Measurements from ENCODE around the gene LIX1L. TPM values are rescaled to one million over a fixed set of nuclear protein-coding genes. Genes with fewer than 3 reads are reported as not detected.

Gene LIX1L
- total RNA-seq, 1 experiment from 2014 or later = 39.2 TPM

- peak; percentile 84 for DNase-seq (ENCODE audit: low read depth)
Measured at GRCh38 chr1:145963265-145964019, 5.6 kb upstream of the LIX1L start.

DNA sequence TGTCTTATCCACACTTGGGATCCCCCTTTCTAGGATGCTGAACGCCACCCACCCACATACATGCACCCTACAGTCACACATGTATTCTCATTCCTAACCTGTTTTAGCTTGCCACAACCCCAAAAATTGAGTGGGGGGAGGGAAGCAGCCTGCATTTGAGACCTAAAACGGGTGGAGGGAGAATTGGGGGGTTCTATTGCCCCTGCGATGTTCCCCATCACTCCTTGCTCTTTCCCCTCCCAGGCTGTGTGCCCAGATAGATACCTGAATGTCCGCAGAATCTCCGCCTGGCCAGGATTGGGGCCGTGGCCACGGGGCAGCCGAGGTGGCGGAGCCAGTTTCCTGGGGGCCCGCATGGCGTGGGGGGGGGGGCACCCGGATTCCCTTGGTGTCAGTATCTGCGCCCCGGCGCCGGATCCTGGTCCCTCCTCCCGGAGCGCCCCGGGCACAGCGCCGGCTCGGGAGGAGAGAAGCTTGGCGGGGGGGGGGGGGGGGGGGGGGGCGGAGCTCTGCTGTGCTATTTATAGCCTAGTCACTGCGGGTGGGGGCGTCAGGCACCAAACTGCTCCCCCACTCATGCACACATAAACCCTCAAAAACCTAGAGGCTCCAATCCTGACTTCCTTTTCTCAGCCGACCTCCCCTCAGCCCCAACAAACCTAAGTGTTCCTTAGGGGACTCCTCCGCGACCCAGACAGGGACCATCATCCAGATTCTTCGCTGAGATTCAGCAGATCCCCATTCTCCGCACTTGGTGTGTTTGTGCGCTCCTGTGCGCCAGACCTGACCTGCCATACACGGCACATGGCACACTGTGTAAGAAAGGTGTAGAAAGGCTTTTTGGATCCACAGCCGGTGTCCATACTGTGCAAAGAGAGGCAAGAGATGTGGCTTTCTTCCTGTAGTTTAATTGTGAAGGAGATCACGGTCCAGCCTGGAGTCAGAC is 4.6 kb upstream of the LIX1L start:
- DNase-seq (ENCODE audit: low read depth) = peak; percentile 43

- peak; percentile 42 for DNase-seq (ENCODE audit: low read depth)
Measured at GRCh38 chr1:145961425-145962156, 3.8 kb upstream of the LIX1L start.

- no peak for DNase-seq (ENCODE audit: low read depth)
Measured at GRCh38 chr1:145961109-145961424, 3.2 kb upstream of the LIX1L start.

- DNase-seq (ENCODE audit: low read depth) = peak; percentile 59
Measured at GRCh38 chr1:145960468-145961108, 2.8 kb upstream of the LIX1L start.

DNA sequence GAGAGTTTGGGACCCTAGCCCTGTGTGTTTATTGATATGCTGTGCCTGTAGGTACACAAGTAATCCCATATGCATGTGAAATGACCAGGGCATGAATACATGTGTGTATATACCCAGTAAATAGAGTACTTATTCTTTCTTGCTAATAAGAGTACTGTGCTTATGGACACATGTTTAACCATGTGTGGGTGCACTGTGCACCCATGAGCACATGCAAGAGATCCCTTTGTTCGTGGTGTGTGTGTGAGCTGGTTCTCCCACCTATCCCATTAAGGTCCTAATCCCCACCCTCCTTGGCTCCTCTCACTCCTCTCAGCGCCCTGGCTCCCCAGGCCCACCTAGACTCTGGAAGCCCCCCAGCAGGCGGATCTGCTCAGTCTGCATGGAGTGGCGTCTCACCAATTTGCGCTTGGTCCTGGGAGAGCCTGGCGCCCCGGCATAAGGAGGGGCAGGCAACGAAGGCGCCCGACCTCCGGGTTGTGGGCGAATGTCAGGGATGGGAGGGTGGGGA is 2.2 kb upstream of the LIX1L start:
- DNase-seq (ENCODE audit: low read depth) = no peak

DNA sequence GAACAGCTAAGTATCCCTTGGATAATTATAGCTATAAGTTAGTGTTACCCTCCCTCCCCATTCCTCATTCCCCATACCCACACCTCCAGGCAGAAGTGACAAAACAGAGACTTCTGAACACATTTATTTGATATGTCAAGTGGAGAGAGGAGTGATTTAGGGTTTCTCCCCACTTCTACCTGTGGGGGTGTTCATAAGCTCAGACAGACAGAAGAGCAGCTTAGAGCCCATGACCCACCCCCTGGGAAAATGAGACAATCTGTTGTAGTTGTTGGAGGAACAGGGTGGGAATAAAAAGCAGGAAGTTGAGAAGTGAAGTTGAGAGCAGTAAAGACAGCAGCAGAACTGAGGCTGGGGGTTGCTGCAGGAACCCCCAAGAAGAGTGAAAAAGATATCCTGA is 1.5 kb upstream of the LIX1L start:
- no peak for DNase-seq (ENCODE audit: low read depth)

GRCh38 chr1:145958734-145959133 is 917 bp upstream of the LIX1L start:
- DNase-seq (ENCODE audit: low read depth) = no peak

DNA sequence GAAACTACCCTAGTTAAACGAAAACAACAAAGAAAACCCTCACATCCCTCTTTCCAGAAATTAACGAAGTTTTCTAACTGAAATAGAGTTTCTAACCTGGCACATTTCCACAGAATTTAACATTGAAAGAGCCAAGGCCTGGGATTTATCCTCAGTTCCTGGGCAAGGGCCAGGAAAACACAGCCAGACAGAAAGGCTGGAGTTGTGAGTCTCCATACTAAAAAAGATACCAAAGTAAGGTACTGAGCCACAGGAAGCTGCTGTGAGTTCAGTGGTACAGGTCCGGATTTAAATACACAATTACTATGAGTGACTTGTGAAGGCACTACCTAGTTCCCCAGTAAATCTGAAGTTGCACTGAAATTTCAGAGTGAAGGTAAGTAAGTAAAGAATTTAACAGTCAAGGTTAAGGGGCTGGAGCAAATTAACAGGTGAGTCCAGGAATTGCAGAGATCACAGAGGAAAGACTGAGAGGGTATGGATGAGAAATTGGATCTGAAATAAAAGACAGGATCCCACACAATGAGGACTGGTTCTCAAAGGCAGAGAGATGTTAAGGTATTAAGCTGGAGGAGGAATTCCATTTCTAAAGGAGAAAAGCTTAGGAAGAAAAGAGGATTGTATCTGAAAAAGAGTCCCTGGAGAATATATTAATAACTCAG is 905 bp downstream of the LIX1L start:
- DNase-seq (ENCODE audit: low read depth) = peak; percentile 46

GRCh38 chr1:145956361-145956760 is 1.5 kb downstream of the LIX1L start:
- no peak for DNase-seq (ENCODE audit: low read depth)

GRCh38 chr1:145955436-145955835 is 2.4 kb downstream of the LIX1L start:
- DNase-seq (ENCODE audit: low read depth) = no peak

DNA sequence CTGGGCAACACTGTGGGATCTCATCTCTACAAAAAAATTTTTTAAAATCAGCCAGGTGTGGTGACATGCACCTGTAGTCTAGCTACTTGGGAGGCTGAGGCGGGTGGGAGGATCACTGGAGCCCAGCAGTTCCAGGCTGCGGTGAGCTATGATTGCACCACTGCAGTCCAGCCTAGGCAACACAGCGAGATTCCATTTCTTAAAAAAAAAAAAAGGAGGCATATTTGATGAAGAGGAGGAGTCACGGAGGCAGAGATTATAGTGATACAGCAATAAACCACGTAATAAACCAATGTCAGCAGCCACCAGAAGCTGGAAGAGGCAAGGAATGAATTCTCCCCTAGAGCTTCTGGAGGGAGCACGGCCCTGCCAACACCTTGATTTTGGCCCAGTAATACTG is 4.0 kb downstream of the LIX1L start:
- DNase-seq (ENCODE audit: low read depth) = no peak

DNA sequence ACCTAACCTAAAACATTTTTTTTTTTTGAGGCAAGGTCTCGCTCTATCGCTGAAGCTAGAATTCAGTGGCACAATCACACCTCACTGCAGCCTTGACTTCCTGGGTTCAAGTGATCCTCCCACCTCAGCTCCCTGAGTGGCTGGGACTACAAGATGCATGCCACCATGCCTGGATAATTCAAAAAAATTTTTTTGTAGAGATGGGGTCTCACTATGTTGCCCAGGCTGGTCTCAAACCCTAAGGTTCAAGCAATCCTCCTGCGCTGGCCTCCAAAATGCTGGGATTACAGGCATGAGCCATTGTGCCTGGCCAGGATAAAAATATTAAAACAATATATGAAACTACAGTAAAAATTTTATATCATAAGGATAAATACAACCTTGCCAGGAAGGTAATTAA is 4.9 kb downstream of the LIX1L start:
- DNase-seq (ENCODE audit: low read depth) = no peak

- DNase-seq (ENCODE audit: low read depth) = no peak
Measured at GRCh38 chr1:145951526-145951925, 6.3 kb downstream of the LIX1L start.

DNA sequence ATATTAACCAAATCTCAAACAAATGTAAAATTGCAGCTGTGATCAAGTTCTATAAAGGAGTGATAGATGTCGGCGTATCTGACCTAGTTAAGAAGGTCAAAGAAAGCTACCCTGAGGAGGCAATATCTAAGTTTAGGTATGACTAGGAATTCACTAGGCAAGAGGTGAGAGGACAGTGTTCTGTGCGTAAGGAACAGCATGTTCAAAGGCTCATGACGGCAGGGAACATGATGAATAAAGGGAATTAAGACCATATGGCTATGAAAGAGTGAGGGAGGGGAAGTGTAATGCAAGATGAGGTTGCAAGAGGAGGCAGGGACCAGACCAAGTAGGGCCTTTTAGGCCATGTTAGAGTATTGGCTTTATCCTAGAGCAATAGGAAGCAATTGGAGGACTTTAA is 8.6 kb downstream of the LIX1L start:
- DNase-seq (ENCODE audit: low read depth) = no peak

- DNase-seq (ENCODE audit: low read depth) = no peak
Measured at GRCh38 chr1:145947551-145947950, 10.3 kb downstream of the LIX1L start.

DNA sequence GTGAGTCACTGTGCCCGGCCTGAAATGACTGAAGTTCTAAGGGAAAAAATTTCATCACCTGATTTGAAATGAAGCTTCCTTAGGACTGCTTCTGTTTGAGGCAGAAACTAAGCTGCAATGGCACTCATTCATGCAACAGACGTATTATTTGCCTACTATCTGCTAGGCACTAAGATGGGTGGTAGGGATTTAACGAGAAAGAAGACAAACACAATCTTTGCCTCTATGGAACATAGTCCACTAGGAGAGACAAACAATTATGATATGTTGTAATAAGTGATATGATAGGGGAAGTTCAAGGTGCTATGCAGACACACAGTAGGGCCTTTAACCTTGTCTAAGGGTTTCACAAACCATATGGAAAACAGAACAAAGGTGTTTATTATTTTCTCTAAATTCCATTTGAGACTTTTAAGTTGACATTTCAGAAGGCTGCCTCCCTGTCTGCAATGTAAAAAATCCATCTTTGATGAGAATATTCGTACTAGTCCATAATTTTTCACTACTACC is 11.3 kb downstream of the LIX1L start:
- DNase-seq (ENCODE audit: low read depth) = no peak

DNA sequence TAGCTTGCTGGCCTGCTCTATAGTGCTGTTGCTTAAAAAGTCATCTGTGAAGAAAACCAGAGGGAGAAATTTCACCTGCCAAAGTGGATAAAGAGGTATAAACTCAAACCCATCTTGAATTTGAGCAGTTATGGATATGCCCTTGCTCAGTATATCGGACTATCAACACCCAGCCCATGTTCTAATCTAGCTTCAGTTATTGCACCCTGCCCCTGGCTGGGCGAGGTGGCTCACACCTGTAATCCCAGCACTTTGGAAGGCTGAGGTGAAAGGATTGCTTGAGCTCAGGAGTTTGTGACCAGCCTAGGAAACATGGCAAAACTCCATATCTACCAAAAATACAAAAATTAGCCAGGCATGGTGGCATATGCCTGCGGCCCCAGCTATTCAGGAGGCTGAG is 13.3 kb downstream of the LIX1L start:
- no peak for DNase-seq (ENCODE audit: low read depth)

DNA sequence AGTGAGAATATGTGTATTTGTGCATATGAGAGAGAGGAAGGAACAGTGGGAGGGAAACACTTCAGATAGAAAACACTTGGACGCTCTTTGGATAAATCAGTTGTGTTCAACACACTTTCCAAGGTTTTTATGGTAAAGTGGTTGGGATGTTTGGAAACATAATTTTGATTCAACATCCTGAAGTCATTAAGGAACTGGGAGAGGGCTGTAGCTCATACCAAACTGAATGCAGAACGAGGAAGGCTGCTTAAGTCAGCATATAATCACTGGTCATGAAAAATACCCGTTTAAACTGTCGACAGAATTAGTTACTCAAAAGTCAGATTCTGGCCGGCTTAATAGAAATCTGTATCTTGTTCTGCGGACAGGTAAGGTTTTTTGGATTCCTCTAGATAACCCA is 14.9 kb downstream of the LIX1L start:
- no peak for DNase-seq (ENCODE audit: low read depth)

GRCh38 chr1:145942405-145942804 is 15.4 kb downstream of the LIX1L start:
- no peak for DNase-seq (ENCODE audit: low read depth)

GRCh38 chr1:145937436-145937835 is 20.4 kb downstream of the LIX1L start:
- no peak for DNase-seq (ENCODE audit: low read depth)

All from M059J (cell line).